ENCODE results near the gene MPG. TPM values are rescaled to one million over a fixed set of nuclear protein-coding genes. Genes with fewer than 3 reads are reported as not detected.

The MPG gene
- total RNA-seq, 1 experiment from 2014 or later, result 60.0 TPM

DNA sequence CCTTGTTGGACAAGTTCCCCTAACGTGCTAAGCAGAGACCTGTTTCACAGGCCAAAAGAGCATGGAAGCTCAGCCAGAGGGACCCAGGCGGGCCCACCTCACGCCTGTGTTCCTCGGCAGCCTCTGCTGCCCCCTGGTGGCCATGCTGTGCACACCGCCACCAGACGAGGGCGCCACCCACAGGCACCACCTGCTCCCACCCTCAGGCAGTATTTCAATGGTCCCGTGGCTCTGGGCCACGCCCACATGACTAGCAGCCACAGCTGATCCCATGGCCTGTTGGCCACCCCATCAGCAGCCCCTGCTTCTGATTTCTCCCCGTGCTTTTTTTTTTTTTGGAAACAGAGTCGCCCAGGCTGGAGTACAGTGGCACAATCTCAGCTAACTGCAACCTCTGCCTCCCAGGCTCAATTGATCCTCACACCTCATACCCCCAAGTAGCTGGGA lies 18.9 kb downstream of the MPG start (continued):
- TF ChIP-seq, protein P1, sequence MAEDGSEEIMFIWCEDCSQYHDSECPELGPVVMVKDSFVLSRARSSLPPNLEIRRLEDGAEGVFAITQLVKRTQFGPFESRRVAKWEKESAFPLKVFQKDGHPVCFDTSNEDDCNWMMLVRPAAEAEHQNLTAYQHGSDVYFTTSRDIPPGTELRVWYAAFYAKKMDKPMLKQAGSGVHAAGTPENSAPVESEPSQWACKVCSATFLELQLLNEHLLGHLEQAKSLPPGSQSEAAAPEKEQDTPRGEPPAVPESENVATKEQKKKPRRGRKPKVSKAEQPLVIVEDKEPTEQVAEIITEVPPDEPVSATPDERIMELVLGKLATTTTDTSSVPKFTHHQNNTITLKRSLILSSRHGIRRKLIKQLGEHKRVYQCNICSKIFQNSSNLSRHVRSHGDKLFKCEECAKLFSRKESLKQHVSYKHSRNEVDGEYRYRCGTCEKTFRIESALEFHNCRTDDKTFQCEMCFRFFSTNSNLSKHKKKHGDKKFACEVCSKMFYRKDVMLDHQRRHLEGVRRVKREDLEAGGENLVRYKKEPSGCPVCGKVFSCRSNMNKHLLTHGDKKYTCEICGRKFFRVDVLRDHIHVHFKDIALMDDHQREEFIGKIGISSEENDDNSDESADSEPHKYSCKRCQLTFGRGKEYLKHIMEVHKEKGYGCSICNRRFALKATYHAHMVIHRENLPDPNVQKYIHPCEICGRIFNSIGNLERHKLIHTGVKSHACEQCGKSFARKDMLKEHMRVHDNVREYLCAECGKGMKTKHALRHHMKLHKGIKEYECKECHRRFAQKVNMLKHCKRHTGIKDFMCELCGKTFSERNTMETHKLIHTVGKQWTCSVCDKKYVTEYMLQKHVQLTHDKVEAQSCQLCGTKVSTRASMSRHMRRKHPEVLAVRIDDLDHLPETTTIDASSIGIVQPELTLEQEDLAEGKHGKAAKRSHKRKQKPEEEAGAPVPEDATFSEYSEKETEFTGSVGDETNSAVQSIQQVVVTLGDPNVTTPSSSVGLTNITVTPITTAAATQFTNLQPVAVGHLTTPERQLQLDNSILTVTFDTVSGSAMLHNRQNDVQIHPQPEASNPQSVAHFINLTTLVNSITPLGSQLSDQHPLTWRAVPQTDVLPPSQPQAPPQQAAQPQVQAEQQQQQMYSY (CRISPR knock-in tag; IDR thresholded peaks at IDR 0.05), result no peak
- TF ChIP-seq NFE2L1 (CRISPR knock-in tag; IDR thresholded peaks at IDR 0.05) (no peak), SMAD4 (CRISPR knock-in tag; IDR thresholded peaks at IDR 0.05) (no peak), NR1H2 (CRISPR knock-in tag; IDR thresholded peaks at IDR 0.05) (no peak), TP53 (CRISPR knock-in tag; IDR thresholded peaks at IDR 0.05) (no peak), ZBTB21 (CRISPR knock-in tag; IDR thresholded peaks at IDR 0.05; ENCODE audit: borderline replicate concordance) (no peak), ATF1 (CRISPR knock-in tag; IDR thresholded peaks at IDR 0.05) (no peak), ZNF396 (CRISPR knock-in tag; IDR thresholded peaks at IDR 0.05; ENCODE audit: borderline replicate concordance) (no peak), HMGA2 (CRISPR knock-in tag; IDR thresholded peaks at IDR 0.05) (no peak), ZNF121 (CRISPR knock-in tag; IDR thresholded peaks at IDR 0.05) (peak; percentile 69), CREB1 (CRISPR knock-in tag; IDR thresholded peaks at IDR 0.05) (no peak), TEAD4 (CRISPR knock-in tag; IDR thresholded peaks at IDR 0.05) (no peak), ESRRA (CRISPR knock-in tag; IDR thresholded peaks at IDR 0.05; ENCODE audit: borderline replicate concordance) (no peak), MXD4 (CRISPR knock-in tag; IDR thresholded peaks at IDR 0.05; ENCODE audit: borderline replicate concordance) (no peak), ZNF423 (CRISPR knock-in tag; IDR thresholded peaks at IDR 0.05) (no peak), FOXK1 (CRISPR knock-in tag; IDR thresholded peaks at IDR 0.05) (0 out of 2 replicates have a peak, but pooled peaks have one; percentile 54)
- TF ChIP-seq, protein P2, sequence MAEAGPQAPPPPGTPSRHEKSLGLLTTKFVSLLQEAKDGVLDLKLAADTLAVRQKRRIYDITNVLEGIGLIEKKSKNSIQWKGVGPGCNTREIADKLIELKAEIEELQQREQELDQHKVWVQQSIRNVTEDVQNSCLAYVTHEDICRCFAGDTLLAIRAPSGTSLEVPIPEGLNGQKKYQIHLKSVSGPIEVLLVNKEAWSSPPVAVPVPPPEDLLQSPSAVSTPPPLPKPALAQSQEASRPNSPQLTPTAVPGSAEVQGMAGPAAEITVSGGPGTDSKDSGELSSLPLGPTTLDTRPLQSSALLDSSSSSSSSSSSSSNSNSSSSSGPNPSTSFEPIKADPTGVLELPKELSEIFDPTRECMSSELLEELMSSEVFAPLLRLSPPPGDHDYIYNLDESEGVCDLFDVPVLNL (CRISPR knock-in tag; IDR thresholded peaks at IDR 0.05; ENCODE audit: borderline replicate concordance, low read depth), result no peak
- TF ChIP-seq, protein P3, sequence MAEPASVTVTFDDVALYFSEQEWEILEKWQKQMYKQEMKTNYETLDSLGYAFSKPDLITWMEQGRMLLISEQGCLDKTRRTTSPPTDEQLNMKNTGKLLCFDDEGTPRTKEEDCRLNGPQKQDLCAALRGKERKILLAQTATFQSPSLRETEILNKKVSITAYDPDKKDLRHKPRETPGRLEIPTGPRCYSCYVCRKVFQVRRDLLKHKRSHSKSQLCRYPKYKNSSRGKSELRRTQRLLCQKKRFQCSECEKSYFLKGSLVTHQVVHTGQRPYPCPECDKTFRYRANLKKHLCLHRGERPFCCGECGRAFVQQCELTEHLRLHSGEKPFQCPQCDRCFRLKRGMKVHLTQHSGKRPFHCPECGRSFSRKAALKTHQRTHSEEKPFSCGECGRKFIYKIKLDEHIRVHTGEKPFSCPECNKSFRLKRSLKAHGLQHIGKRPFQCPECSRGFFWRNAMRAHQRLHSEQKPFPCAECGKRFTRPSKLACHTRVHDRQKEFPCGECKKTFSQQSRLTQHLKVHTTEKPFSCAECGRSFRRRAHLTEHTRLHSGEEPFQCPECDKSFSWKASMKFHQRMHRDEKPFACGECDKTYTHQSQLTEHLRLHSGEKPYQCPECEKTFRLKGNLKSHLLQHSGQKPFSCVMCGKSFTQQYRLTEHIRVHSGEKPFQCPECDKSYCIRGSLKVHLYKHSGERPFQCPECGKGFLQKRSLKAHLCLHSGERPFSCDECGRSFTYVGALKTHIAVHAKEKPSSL (CRISPR knock-in tag; conservative IDR thresholded peaks at IDR 0.05), result no peak
- TF ChIP-seq, protein P4, sequence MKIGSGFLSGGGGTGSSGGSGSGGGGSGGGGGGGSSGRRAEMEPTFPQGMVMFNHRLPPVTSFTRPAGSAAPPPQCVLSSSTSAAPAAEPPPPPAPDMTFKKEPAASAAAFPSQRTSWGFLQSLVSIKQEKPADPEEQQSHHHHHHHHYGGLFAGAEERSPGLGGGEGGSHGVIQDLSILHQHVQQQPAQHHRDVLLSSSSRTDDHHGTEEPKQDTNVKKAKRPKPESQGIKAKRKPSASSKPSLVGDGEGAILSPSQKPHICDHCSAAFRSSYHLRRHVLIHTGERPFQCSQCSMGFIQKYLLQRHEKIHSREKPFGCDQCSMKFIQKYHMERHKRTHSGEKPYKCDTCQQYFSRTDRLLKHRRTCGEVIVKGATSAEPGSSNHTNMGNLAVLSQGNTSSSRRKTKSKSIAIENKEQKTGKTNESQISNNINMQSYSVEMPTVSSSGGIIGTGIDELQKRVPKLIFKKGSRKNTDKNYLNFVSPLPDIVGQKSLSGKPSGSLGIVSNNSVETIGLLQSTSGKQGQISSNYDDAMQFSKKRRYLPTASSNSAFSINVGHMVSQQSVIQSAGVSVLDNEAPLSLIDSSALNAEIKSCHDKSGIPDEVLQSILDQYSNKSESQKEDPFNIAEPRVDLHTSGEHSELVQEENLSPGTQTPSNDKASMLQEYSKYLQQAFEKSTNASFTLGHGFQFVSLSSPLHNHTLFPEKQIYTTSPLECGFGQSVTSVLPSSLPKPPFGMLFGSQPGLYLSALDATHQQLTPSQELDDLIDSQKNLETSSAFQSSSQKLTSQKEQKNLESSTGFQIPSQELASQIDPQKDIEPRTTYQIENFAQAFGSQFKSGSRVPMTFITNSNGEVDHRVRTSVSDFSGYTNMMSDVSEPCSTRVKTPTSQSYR (CRISPR knock-in tag; IDR thresholded peaks at IDR 0.05), result no peak
- TF ChIP-seq, protein P5, sequence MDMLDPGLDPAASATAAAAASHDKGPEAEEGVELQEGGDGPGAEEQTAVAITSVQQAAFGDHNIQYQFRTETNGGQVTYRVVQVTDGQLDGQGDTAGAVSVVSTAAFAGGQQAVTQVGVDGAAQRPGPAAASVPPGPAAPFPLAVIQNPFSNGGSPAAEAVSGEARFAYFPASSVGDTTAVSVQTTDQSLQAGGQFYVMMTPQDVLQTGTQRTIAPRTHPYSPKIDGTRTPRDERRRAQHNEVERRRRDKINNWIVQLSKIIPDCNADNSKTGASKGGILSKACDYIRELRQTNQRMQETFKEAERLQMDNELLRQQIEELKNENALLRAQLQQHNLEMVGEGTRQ (CRISPR knock-in tag; IDR thresholded peaks at IDR 0.05), result peak; percentile 77
- TF ChIP-seq, protein P6, sequence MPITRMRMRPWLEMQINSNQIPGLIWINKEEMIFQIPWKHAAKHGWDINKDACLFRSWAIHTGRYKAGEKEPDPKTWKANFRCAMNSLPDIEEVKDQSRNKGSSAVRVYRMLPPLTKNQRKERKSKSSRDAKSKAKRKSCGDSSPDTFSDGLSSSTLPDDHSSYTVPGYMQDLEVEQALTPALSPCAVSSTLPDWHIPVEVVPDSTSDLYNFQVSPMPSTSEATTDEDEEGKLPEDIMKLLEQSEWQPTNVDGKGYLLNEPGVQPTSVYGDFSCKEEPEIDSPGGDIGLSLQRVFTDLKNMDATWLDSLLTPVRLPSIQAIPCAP (CRISPR knock-in tag; IDR thresholded peaks at IDR 0.05), result no peak
- TF ChIP-seq, protein P7, sequence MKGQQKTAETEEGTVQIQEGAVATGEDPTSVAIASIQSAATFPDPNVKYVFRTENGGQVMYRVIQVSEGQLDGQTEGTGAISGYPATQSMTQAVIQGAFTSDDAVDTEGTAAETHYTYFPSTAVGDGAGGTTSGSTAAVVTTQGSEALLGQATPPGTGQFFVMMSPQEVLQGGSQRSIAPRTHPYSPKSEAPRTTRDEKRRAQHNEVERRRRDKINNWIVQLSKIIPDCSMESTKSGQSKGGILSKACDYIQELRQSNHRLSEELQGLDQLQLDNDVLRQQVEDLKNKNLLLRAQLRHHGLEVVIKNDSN (CRISPR knock-in tag; IDR thresholded peaks at IDR 0.05), result peak; percentile 77
- TF ChIP-seq, protein P8, sequence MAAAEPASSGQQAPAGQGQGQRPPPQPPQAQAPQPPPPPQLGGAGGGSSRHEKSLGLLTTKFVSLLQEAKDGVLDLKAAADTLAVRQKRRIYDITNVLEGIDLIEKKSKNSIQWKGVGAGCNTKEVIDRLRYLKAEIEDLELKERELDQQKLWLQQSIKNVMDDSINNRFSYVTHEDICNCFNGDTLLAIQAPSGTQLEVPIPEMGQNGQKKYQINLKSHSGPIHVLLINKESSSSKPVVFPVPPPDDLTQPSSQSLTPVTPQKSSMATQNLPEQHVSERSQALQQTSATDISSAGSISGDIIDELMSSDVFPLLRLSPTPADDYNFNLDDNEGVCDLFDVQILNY (CRISPR knock-in tag; IDR thresholded peaks at IDR 0.05), result no peak
- TF ChIP-seq, protein P9, sequence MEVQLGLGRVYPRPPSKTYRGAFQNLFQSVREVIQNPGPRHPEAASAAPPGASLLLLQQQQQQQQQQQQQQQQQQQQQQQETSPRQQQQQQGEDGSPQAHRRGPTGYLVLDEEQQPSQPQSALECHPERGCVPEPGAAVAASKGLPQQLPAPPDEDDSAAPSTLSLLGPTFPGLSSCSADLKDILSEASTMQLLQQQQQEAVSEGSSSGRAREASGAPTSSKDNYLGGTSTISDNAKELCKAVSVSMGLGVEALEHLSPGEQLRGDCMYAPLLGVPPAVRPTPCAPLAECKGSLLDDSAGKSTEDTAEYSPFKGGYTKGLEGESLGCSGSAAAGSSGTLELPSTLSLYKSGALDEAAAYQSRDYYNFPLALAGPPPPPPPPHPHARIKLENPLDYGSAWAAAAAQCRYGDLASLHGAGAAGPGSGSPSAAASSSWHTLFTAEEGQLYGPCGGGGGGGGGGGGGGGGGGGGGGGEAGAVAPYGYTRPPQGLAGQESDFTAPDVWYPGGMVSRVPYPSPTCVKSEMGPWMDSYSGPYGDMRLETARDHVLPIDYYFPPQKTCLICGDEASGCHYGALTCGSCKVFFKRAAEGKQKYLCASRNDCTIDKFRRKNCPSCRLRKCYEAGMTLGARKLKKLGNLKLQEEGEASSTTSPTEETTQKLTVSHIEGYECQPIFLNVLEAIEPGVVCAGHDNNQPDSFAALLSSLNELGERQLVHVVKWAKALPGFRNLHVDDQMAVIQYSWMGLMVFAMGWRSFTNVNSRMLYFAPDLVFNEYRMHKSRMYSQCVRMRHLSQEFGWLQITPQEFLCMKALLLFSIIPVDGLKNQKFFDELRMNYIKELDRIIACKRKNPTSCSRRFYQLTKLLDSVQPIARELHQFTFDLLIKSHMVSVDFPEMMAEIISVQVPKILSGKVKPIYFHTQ (CRISPR knock-in tag; IDR thresholded peaks at IDR 0.05), result no peak

Measured in WTC11 (cell line).